Lung (tissue), 12 donors: Measurements from ENCODE around the gene ZIC4. TPM values are rescaled to one million over a fixed set of nuclear protein-coding genes. Genes with fewer than 3 reads are reported as not detected.

Source experiments
- ATAC-seq: fragments of 200-7000 bp; cut with Tn5 transposase; one replicate; pipeline ENCODE4 v1.9.1; 2020; ENCODE audit warnings: moderate number of reproducible peaks; ENCODE audit not compliant: insufficient read depth, low FRiP score
- DNase-seq, 3 donors: peaks; one replicate each; pipeline ENCODE4 v3.0.0-alpha.2; 2013 to 2017
- H3K27ac ChIP-seq, 2 donors: one replicate each; pipeline ENCODE4 v1.5.1; 2013; ENCODE audit warnings: mild to moderate bottlenecking in 2 of 2, moderate library complexity in 2 of 2, control low read depth in 1 of 2, inconsistent platforms in 1 of 2, low read depth in 1 of 2, low read length in 1 of 2
- H3K27me3 ChIP-seq, 3 donors: one replicate each; pipeline ENCODE4 v1.5.1; 2013; ENCODE audit warnings: low read length in 2 of 3; ENCODE audit not compliant: control insufficient read depth in 3 of 3, insufficient read depth in 3 of 3
- H3K36me3 ChIP-seq, 4 donors: one replicate each; pipeline ENCODE4 v1.5.1; 2013; ENCODE audit warnings: low read length in 4 of 4, mild to moderate bottlenecking in 1 of 4, moderate library complexity in 1 of 4; ENCODE audit not compliant: control insufficient read depth in 4 of 4, insufficient read depth in 4 of 4
- H3K4me1 ChIP-seq, 5 donors: one replicate each; pipeline ENCODE4 v1.5.1; 2013; ENCODE audit warnings: low read length in 5 of 5, mild to moderate bottlenecking in 2 of 5, moderate library complexity in 1 of 5; ENCODE audit not compliant: control insufficient read depth in 5 of 5, insufficient read depth in 5 of 5
- H3K4me3 ChIP-seq: one replicate; pipeline ENCODE4 v1.5.1; 2013; ENCODE audit warnings: mild to moderate bottlenecking, control low read depth, moderate library complexity
- H3K9ac ChIP-seq, 2 donors: one replicate each; pipeline ENCODE4 v1.5.1; 2013; ENCODE audit warnings: low read length in 2 of 2, control low read depth in 1 of 2; ENCODE audit not compliant: insufficient read depth in 1 of 2
- H3K9me3 ChIP-seq, 4 donors: one replicate each; pipeline ENCODE4 v1.5.1; 2013; ENCODE audit warnings: low read length in 3 of 4, mild to moderate bottlenecking in 1 of 4, moderate library complexity in 1 of 4; ENCODE audit not compliant: control insufficient read depth in 4 of 4, insufficient read depth in 3 of 4
- CTCF ChIP-seq: IDR thresholded peaks from 2 replicates; pipeline ENCODE4 v1.5.1; 2012; ENCODE audit warnings: mild to moderate bottlenecking; ENCODE audit errors: control extremely low read depth, extremely low read depth
- WGBS, 2 donors: extraction: QIAGEN DNeasy Blood & Tissue Kit; methylation state at CpG; one replicate each; pipeline ENCODE4 v1.1.7; 2013; 5-methylcytosine and 5-hydroxymethylcytosine counted together
- polyA plus RNA-seq, 2 donors: library from polyadenylated mRNA; stranded (reverse); fragments of 200-250 nt; gene quantifications; one replicate each; pipeline ENCODE4 v1.2.1, GENCODE V29; 2013
- total RNA-seq, 2 donors: library from RNA; depleted of rRNA in 1 of 2; stranded (reverse); fragments of >200 nt in 1 of 2; gene quantifications; one replicate each; pipeline ENCODE4 v1.2.1, GENCODE V29; 2014 to 2021
- donor health status: control.
- donor health status: control.
- donor health status: Bipolar disorder and iron deficiency.
- donor health status: healthy.
- donor health status: DM: yes; HTN: yes; CAD: no.

Gene ZIC4
- total and polyA plus RNA-seq, 4 donors = not detected

GRCh38 chr3:147419781-147420224 is 13.5 kb upstream of the ZIC4 start:
- peaks cover 28 to 100% (median 98%) of the 10 kb centered on the region in 3 donors for H3K27me3 ChIP-seq
- no peak for ATAC-seq
- no peak overlapping the region for H3K4me3 ChIP-seq
- peaks cover 0 to 23% (median 4%) of the 10 kb centered on the region in 5 donors for H3K4me1 ChIP-seq
- no peak overlapping the region for H3K27ac ChIP-seq
- DNase-seq = no peak
- H3K36me3 ChIP-seq = no peaks in the 10 kb centered on the region
- no peak for TF ChIP-seq CTCF
- 17 to 24% methylated on average over 10 of the region's 10 CpGs for WGBS, 2 donors
- H3K9ac ChIP-seq = no peak overlapping the region
- peaks cover 0 to 30% (median 0%) of the 10 kb centered on the region in 4 donors for H3K9me3 ChIP-seq

- Histone ChIP-seq H3K4me1 (peaks cover 0 to 17% (median 4%) of the 10 kb centered on the region in 5 donors), H3K9ac (no peak overlapping the region), H3K9me3 (peaks cover 0 to 28% (median 0%) of the 10 kb centered on the region in 4 donors), H3K27ac (no peak overlapping the region), H3K27me3 (peaks cover 23 to 100% (median 98%) of the 10 kb centered on the region in 3 donors), H3K36me3 (no peaks in the 10 kb centered on the region), H3K4me3 (no peak overlapping the region)
- TF ChIP-seq CTCF = no peak
- DNase-seq (peak; percentile 79 to 84 (median 84)), ATAC-seq (no peak)
- WGBS, 2 donors = 4 to 5% methylated on average over 54 of the region's 54 CpGs
Measured at GRCh38 chr3:147418808-147419701, 12.7 kb upstream of the ZIC4 start.

GRCh38 chr3:147418371-147418781 is 12.0 kb upstream of the ZIC4 start:
- TF ChIP-seq CTCF = no peak
- DNase-seq = no peak
- Histone ChIP-seq H3K4me1 (peaks cover 0 to 17% (median 4%) of the 10 kb centered on the region in 5 donors), H3K36me3 (no peaks in the 10 kb centered on the region), H3K9ac (no peak overlapping the region), H3K27me3 (peaks cover 23 to 100% (median 97%) of the 10 kb centered on the region in 3 donors), H3K27ac (no peak overlapping the region), H3K9me3 (peaks cover 0 to 28% (median 0%) of the 10 kb centered on the region in 4 donors), H3K4me3 (no peak overlapping the region)
- ATAC-seq = no peak
- 17 to 31% methylated on average over 4 of the region's 4 CpGs for WGBS, 2 donors
